ENCODE data around the gene ETV6.

The ETV6 gene

DNA sequence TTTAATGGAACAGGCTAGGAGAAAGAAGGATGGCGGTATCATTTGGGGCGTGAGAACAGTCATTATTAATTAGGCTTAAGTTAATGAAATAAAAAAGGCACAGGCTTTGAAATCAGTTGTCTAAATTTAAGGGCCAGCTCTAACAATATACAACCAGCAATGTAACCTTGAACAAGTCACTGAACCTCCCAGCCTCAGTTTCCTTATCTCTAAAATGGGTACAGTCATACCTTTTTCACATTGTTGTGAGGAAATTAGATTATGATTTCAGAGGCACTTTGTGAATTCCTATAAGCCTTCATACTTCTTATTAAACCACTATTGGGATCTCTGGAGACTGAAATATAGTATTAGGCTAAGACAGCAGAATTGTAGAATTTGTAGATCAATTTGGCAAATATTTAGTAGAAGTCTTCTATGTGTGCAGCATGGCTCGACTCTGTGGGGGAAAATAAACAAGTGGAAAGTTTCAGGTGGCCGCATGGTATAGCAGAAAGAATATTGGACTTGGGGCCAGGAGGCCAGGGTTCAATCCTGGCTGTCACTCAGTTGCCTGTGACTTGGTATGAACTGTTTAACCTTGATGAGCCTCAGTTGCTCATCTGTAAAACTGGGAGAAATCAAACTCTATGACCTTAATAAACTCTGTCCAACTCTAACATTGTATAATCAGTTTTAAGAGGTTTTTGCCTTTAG lies 117.7 kb downstream of the ETV6 start:
- H3K4me3 ChIP-seq (replicated peaks; ENCODE audit: low read depth, low read length): no peak overlapping the region
- no peak for DNase-seq (ENCODE audit: low read depth)
- TF ChIP-seq, protein P1, sequence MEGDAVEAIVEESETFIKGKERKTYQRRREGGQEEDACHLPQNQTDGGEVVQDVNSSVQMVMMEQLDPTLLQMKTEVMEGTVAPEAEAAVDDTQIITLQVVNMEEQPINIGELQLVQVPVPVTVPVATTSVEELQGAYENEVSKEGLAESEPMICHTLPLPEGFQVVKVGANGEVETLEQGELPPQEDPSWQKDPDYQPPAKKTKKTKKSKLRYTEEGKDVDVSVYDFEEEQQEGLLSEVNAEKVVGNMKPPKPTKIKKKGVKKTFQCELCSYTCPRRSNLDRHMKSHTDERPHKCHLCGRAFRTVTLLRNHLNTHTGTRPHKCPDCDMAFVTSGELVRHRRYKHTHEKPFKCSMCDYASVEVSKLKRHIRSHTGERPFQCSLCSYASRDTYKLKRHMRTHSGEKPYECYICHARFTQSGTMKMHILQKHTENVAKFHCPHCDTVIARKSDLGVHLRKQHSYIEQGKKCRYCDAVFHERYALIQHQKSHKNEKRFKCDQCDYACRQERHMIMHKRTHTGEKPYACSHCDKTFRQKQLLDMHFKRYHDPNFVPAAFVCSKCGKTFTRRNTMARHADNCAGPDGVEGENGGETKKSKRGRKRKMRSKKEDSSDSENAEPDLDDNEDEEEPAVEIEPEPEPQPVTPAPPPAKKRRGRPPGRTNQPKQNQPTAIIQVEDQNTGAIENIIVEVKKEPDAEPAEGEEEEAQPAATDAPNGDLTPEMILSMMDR (IDR thresholded peaks at IDR 0.05; ENCODE audit: low read length, missing control alignments): no peak

DNA sequence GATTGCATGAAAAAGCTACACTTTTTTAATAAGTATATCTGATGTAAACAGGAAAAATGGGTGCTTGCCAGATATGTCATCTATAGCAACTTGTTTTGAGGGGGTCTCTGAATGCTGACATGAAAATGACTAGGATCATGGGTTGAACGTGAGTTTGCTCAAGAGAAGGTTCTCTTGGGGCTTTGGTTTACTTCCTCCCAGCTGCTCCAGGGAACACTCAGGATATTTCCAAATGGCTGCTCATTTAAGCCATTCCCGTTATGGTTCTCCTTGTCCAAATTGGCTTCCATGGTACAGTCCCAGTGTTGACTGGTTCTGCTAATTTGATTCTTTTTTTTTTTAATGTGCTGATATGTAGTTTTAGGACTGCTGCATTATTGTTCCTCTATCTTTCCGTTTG lies 118.3 kb downstream of the ETV6 start:
- TF ChIP-seq, protein P1 (IDR thresholded peaks at IDR 0.05; ENCODE audit: low read length, missing control alignments): no peak
- no peak overlapping the region for H3K4me3 ChIP-seq (replicated peaks; ENCODE audit: low read depth, low read length)
- DNase-seq (ENCODE audit: low read depth): no peak

DNA sequence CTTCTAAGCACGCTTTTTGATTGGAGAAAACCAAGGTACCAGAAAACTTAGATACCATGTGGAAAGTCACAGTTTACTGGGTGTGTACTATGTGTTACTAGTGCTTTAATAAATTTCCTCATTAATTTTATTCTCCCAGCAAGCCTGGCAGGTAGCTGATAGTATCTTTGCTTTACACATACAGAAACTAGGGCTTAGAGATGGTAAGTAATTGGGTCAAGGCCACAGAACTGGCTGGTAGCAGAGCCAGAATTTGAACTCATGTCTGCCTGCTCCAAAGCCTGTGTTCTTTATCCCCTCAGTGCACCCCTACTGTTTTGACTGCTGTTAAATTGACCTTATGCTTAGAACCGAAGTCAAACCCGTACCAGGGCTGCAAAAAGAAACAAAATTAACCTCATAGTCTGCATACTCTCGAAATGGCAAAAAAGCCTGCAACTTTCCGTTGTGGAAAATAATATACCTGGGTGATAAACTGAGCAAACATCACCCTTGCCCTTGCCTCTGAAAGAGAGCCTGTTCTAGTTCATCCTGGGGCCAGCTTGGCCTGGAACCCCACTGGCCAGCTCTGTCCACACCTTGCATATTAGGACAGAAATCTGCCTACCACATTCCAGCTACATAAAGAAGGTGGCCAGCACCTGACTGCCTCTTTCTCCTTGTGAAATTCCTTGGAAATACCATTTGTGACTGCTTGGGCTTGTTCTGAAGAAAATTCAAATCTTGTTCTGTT lies 118.9 kb downstream of the ETV6 start:
- TF ChIP-seq, protein P1 (IDR thresholded peaks at IDR 0.05; ENCODE audit: low read length, missing control alignments): no peak
- H3K4me3 ChIP-seq (replicated peaks; ENCODE audit: low read depth, low read length): no peak overlapping the region
- no peak for DNase-seq (ENCODE audit: low read depth)

DNA sequence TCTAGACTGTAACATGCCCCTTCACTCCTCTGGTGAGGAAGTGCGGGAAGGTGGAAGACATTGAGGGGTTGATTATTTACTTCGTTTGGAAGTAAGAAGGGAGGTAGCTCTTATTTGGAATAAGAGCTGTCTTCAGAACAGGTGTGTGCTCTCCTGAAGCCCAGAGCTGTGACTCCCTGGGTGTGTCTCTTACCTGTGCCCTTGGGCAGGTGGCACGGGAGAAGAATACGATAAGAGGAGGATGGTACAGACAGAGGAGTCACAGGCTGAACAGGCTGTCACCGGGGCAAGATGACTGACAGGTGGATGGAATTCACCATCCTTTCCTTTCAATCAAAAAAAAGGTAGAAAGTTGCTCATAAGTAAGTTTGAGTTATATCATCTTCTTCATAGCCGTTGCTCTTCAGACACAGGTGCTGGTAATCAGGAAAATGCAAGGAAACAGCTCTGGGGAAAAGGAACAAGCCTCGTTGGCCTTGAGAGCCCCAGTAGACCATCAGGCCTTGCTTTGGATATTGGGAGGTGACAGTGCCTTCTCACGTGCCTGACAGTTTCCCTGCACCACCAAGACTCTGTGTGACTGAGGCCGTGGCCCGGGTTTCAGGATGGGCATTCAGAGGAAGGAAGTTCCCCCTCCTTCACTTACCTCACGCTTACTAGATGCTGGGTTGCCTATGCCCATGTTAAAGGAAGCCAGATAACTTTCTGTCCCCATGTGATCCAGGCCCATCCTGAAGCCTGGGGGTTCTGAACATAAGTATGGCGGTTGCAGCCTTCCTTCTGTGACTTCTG lies 120.4 kb downstream of the ETV6 start:
- TF ChIP-seq, protein P1 (IDR thresholded peaks at IDR 0.05; ENCODE audit: low read length, missing control alignments): no peak
- H3K4me3 ChIP-seq (replicated peaks; ENCODE audit: low read depth, low read length): no peak overlapping the region
- DNase-seq (ENCODE audit: low read depth): no peak

DNA sequence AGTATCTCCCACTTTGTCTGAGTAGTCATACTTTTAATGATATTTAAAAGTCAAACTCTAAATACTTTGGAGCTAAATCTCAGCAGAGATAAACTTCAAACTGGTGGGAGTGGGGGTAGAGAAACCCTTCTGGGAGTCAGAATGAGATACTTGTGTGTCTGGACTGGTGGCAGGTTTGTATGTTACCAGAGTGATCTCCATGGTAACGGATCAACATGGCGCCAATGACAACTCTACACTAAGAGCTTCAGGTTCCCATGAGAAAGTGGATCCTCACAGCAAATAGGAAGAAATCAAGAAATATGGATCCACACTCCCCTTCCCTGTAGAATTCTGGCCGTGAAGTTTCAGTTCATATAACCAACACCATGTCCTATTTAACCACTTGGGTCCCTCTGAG lies 121.9 kb downstream of the ETV6 start:
- TF ChIP-seq, protein P1 (IDR thresholded peaks at IDR 0.05; ENCODE audit: low read length, missing control alignments): no peak
- H3K4me3 ChIP-seq (replicated peaks; ENCODE audit: low read depth, low read length): no peak overlapping the region
- peak; percentile 50 for DNase-seq (ENCODE audit: low read depth)

DNA sequence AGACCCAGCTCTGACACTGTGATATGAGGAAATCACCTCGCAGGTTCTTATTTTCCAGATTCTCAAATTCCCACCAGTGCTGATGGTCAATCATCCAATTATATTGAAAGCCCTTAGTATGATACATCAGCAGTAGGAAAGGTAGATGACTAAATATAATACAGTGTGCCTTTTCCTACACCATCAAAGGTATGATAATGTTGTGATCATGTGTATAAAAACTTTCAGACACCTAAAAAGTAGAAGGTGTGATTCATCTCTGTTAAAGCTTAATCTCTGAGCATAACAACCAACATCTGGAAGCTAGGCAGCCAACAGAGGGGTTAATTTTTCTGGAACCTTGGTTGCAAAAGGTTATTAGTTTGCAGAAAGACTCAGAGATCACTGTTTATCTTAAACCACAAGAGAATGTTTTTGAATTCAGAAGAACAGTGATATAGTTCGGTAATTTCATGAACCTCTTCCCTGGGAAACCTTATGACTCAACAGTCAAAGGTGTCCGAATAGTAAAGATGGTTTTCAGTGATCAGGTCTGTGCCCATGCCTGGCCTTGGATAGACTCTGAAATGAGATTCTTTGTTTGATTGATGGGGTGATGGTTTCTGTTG lies 122.5 kb downstream of the ETV6 start:
- TF ChIP-seq, protein P1 (IDR thresholded peaks at IDR 0.05; ENCODE audit: low read length, missing control alignments): no peak
- H3K4me3 ChIP-seq (replicated peaks; ENCODE audit: low read depth, low read length): no peak overlapping the region
- DNase-seq (ENCODE audit: low read depth): peak; percentile 10
